H9 (cell line): ENCODE results near the gene SOBP. TPM values are rescaled to one million over a fixed set of nuclear protein-coding genes. Genes with fewer than 3 reads are reported as not detected.

Experiments
- DNase-seq: peaks from one replicate; pipeline ENCODE4 v3.0.0-alpha.2; 2017
- H2AFZ ChIP-seq: one replicate; pipeline ENCODE4 v1.6.1; 2013; ENCODE audit warnings: mild to moderate bottlenecking, low read length, control low read depth, moderate library complexity
- H2AK5ac ChIP-seq: 2 replicates; pipeline ENCODE4 v1.6.1; 2013; ENCODE audit warnings: low read length, control low read depth, mixed read lengths; ENCODE audit not compliant: insufficient read length
- H2BK120ac ChIP-seq: one replicate; pipeline ENCODE4 v1.6.1; 2013; ENCODE audit warnings: low read depth, mild to moderate bottlenecking, low read length, control low read depth, inconsistent platforms; ENCODE audit not compliant: poor library complexity, severe bottlenecking
- H2BK12ac ChIP-seq: 2 replicates; pipeline ENCODE4 v1.6.1; 2013; ENCODE audit warnings: low read length, control low read depth, mixed read lengths, low read depth; ENCODE audit not compliant: insufficient read length
- H2BK15ac ChIP-seq: 2 replicates; pipeline ENCODE4 v1.6.1; 2013; ENCODE audit warnings: low read depth, low read length, control low read depth
- H2BK20ac ChIP-seq: one replicate; pipeline ENCODE4 v1.6.1; 2013; ENCODE audit warnings: low read depth, mild to moderate bottlenecking, low read length, control low read depth, inconsistent platforms; ENCODE audit not compliant: poor library complexity, severe bottlenecking
- H2BK5ac ChIP-seq: 2 replicates; pipeline ENCODE4 v1.6.1; 2013; ENCODE audit warnings: low read length, control low read depth, mixed read lengths; ENCODE audit not compliant: insufficient read length
- H3K14ac ChIP-seq: 2 replicates; pipeline ENCODE4 v1.6.1; 2013; ENCODE audit warnings: low read length, control low read depth; ENCODE audit not compliant: insufficient read depth
- H3K18ac ChIP-seq: 2 replicates; pipeline ENCODE4 v1.6.1; 2013; ENCODE audit warnings: low read depth, mild to moderate bottlenecking, mixed read lengths, low read length, control low read depth; ENCODE audit not compliant: insufficient read length
- H3K23ac ChIP-seq: 2 replicates; pipeline ENCODE4 v1.6.1; 2013; ENCODE audit warnings: low read length, control low read depth, mixed read lengths, low read depth; ENCODE audit not compliant: insufficient read length
- H3K23me2 ChIP-seq: 2 replicates; pipeline ENCODE4 v1.6.1; 2013; ENCODE audit warnings: low read depth, mild to moderate bottlenecking, mixed read lengths, low read length, control low read depth; ENCODE audit not compliant: insufficient read length, poor library complexity, severe bottlenecking
- H3K27ac ChIP-seq: 2 replicates; pipeline ENCODE4 v1.5.1; 2013; ENCODE audit warnings: low read length, control low read depth, mixed read lengths, low read depth; ENCODE audit not compliant: insufficient read length
- H3K27me3 ChIP-seq: 2 replicates; pipeline ENCODE4 v1.6.1; 2013; ENCODE audit warnings: low read length, control low read depth, inconsistent platforms; ENCODE audit not compliant: insufficient read depth
- H3K4ac ChIP-seq: 2 replicates; pipeline ENCODE4 v1.6.1; 2013; ENCODE audit warnings: low read depth, mild to moderate bottlenecking, control low read depth, inconsistent platforms, low read length, moderate library complexity
- H3K4me1 ChIP-seq: 2 replicates; pipeline ENCODE4 v1.6.1; 2013; ENCODE audit warnings: low read length, control low read depth, inconsistent platforms; ENCODE audit not compliant: insufficient read depth
- H3K4me2 ChIP-seq: 2 replicates; pipeline ENCODE4 v1.6.1; 2013; ENCODE audit warnings: low read length, control low read depth, mixed read lengths; ENCODE audit not compliant: insufficient read length, insufficient read depth
- H3K56ac ChIP-seq: 2 replicates; pipeline ENCODE4 v1.6.1; 2013; ENCODE audit warnings: low read depth, mild to moderate bottlenecking, mixed read lengths, low read length, control low read depth; ENCODE audit not compliant: insufficient read length
- H3K79me1 ChIP-seq: 2 replicates; pipeline ENCODE4 v1.6.1; 2013; ENCODE audit warnings: low read depth, mild to moderate bottlenecking, moderate library complexity, low read length, control low read depth, inconsistent platforms; ENCODE audit not compliant: insufficient read depth, poor library complexity, severe bottlenecking
- H3K79me2 ChIP-seq: 2 replicates; pipeline ENCODE4 v1.6.1; 2013; ENCODE audit warnings: low read length, control low read depth, inconsistent platforms; ENCODE audit not compliant: insufficient read depth
- H3K9ac ChIP-seq: 2 replicates; pipeline ENCODE4 v1.6.1; 2013; ENCODE audit warnings: low read length, control low read depth, mixed read lengths; ENCODE audit not compliant: insufficient read length; ENCODE audit errors: extremely low read depth
- H3K9me3 ChIP-seq: one replicate; pipeline ENCODE4 v1.6.1; 2013; ENCODE audit warnings: low read depth, low read length, inconsistent platforms; ENCODE audit not compliant: control insufficient read depth
- H3T11ph ChIP-seq: one replicate; pipeline ENCODE4 v1.6.1; 2013; ENCODE audit warnings: mild to moderate bottlenecking, low read length, control low read depth, inconsistent platforms
- H4K20me1 ChIP-seq: one replicate; pipeline ENCODE4 v1.6.1; 2013; ENCODE audit not compliant: control insufficient read depth, insufficient read length, insufficient read depth
- H4K5ac ChIP-seq: 2 replicates; pipeline ENCODE4 v1.6.1; 2013; ENCODE audit warnings: low read depth, mild to moderate bottlenecking, mixed read lengths, low read length, control low read depth; ENCODE audit not compliant: insufficient read length
- H4K8ac ChIP-seq: replicated peaks from 2 replicates; pipeline ENCODE4 v1.6.1; 2013; ENCODE audit warnings: low read length, control low read depth, mixed read lengths, low read depth; ENCODE audit not compliant: insufficient read length
- H4K91ac ChIP-seq: 2 replicates; pipeline ENCODE4 v1.6.1; 2013; ENCODE audit warnings: low read depth, mild to moderate bottlenecking, moderate library complexity, mixed read lengths, low read length, control low read depth; ENCODE audit not compliant: insufficient read length
- H3K27ac Mint-ChIP-seq, 3 experiments: 2 replicates in 2 of 3; 3 replicates in 1 of 3; pipeline ENCODE4 v1.8.0; 2020 to 2021; ENCODE audit warnings: mixed read lengths in 3 of 3, mild to moderate bottlenecking in 1 of 3, moderate library complexity in 1 of 3
- H3K27me3 Mint-ChIP-seq: 2 replicates; pipeline ENCODE4 v1.8.0; 2021; ENCODE audit warnings: low read depth, mild to moderate bottlenecking, moderate library complexity, mixed read lengths
- H3K36me3 Mint-ChIP-seq, 3 experiments: 2 replicates in 2 of 3; 3 replicates in 1 of 3; pipeline ENCODE4 v1.8.0; 2020 to 2021; ENCODE audit warnings: low read depth in 3 of 3, mixed read lengths in 3 of 3; ENCODE audit not compliant: insufficient read depth in 1 of 3
- H3K4me1 Mint-ChIP-seq, 2 experiments: 2 replicates each; pipeline ENCODE4 v1.8.0; 2020; ENCODE audit warnings: mixed read lengths in 2 of 2
- H3K4me3 Mint-ChIP-seq, 2 experiments: 2 replicates in 1 of 2; 3 replicates in 1 of 2; pipeline ENCODE4 v1.8.0; 2020 to 2021; ENCODE audit warnings: mild to moderate bottlenecking in 2 of 2, mixed read lengths in 2 of 2, moderate library complexity in 1 of 2
- H3K9me3 Mint-ChIP-seq, 2 experiments: 2 replicates in 1 of 2; 3 replicates in 1 of 2; pipeline ENCODE4 v1.8.0; 2020; ENCODE audit warnings: mild to moderate bottlenecking in 2 of 2, mixed read lengths in 2 of 2, moderate library complexity in 1 of 2
- CTCF ChIP-seq: fragments of 200-600 bp; sonication (generic); conservative IDR thresholded peaks from 3 replicates; pipeline ENCODE4 v1.8.0; 2021; ENCODE audit warnings: antibody characterized with exemption, mild to moderate bottlenecking
- WGBS: extraction: QIAGEN DNeasy Blood & Tissue Kit; methylation state at CpG from one replicate; pipeline ENCODE4 v1.1.7; 2013; ENCODE audit warnings: missing lambda C conversion rate, low lambda C conversion rate, mixed read lengths; ENCODE audit not compliant: insufficient read length; ENCODE audit errors: extremely low coverage; 5-methylcytosine and 5-hydroxymethylcytosine counted together
- total RNA-seq: library from RNA; stranded (reverse); gene quantifications from 2 replicates; pipeline ENCODE4 v1.2.1, GENCODE V29; 2021

SOBP gene
- total RNA-seq, 1 experiment from 2014 or later = 4.3 TPM

GRCh38 chr6:107632381-107633136, 142.6 kb downstream of the SOBP start:
- Histone ChIP-seq H2AFZ (no peak overlapping the region), H2AK5ac (no peak overlapping the region), H3K18ac (no peak overlapping the region), H3K23ac (no peak overlapping the region), H2BK5ac (no peak overlapping the region), H3K27me3 (no peaks in the 10 kb centered on the region), H2BK120ac (no peak overlapping the region), H3K14ac (no peak overlapping the region), H3K9ac (no peak overlapping the region), H4K20me1 (no peaks in the 10 kb centered on the region), H3K23me2 (peaks cover 6% of the 10 kb centered on the region), H3K4me1 (peaks cover 6% of the 10 kb centered on the region; the same call in 1 of the 2 replicates), H2BK20ac (no peak overlapping the region), H3K79me2 (no peaks in the 10 kb centered on the region), H2BK12ac (no peak overlapping the region), H3K4ac (no peak overlapping the region), H3K27ac (no peak overlapping the region), H3K9me3 (no peaks in the 10 kb centered on the region), H3K4me2 (no peak overlapping the region), H3K79me1 (no peaks in the 10 kb centered on the region), H3T11ph (no peak overlapping the region), H4K8ac (no peak overlapping the region), H3K56ac (no peak overlapping the region), H4K5ac (no peak overlapping the region), H2BK15ac (no peak overlapping the region), H4K91ac (no peak overlapping the region)
- Mint-ChIP-seq H3K4me1 (peaks cover 21 to 23% of the 10 kb centered on the region in 2 experiments), H3K27me3 (peaks cover 26% of the 10 kb centered on the region), H3K4me3 (no peak overlapping the region), H3K9me3 (no peaks in the 10 kb centered on the region), H3K36me3 (no peaks in the 10 kb centered on the region; a peak in 1 of 7 replicates), H3K27ac (no peak overlapping the region)
- no peak for TF ChIP-seq CTCF
- WGBS = no CpG with 5 or more reads among the region's 2 CpGs
- DNase-seq = no peak
